HepG2 (cell line): ENCODE measurements around the gene HCRT. TPM values are rescaled to one million over a fixed set of nuclear protein-coding genes. Genes with fewer than 3 reads are reported as not detected.

Experiments
- ATF7 ChIP-seq, 2 experiments: fragments of 450-650 bp in 1 of 2; sonication (generic) in 1 of 2; formaldehyde crosslinking in 1 of 2; IDR thresholded peaks; 2 replicates each; pipeline versions ENCODE4 v1.4.0 to v1.6.1; 2016 to 2020; ENCODE audit warnings: antibody characterized with exemption in 1 of 2, mild to moderate bottlenecking in 1 of 2, missing genetic modification reagents in 1 of 2
- FIP1L1 ChIP-seq: fragments of 200-400 bp; formaldehyde crosslinking; IDR thresholded peaks from 2 replicates; pipeline ENCODE4 v1.6.1; 2018; ENCODE audit warnings: low read depth, mild to moderate bottlenecking, low read length, moderate library complexity, borderline replicate concordance; ENCODE audit not compliant: insufficient read depth
- NCOA2 ChIP-seq: sonication (generic); formaldehyde crosslinking; IDR thresholded peaks from 2 replicates; pipeline ENCODE4 v1.8.0; 2022; ENCODE audit warnings: inconsistent platforms
- RFX5 ChIP-seq: IDR thresholded peaks from 2 replicates; pipeline ENCODE4 v1.6.1; 2011; ENCODE audit warnings: low read depth, low read length, improper control_type of control experiment
- SCMH1 ChIP-seq: sonication (generic); formaldehyde crosslinking; IDR thresholded peaks from 2 replicates; pipeline ENCODE4 v1.9.0; 2021; ENCODE audit warnings: missing genetic modification reagents, mild to moderate bottlenecking, borderline replicate concordance
- ZNF124 ChIP-seq: sonication (generic); formaldehyde crosslinking; IDR thresholded peaks from 2 replicates; pipeline ENCODE4 v1.4.0; 2020; ENCODE audit warnings: missing genetic modification reagents
- ZNF230 ChIP-seq: sonication (generic); formaldehyde crosslinking; IDR thresholded peaks from 2 replicates; pipeline ENCODE4 v1.4.0; 2020; ENCODE audit warnings: mild to moderate bottlenecking, missing genetic modification reagents
- ZNF451 ChIP-seq: sonication (generic); formaldehyde crosslinking; IDR thresholded peaks from 2 replicates; pipeline ENCODE4 v1.5.0; 2020; ENCODE audit warnings: mild to moderate bottlenecking, missing genetic modification reagents
- polyA plus RNA-seq, 8 experiments: library from polyadenylated mRNA; depleted of rRNA in 3 of 8; stranded (reverse) in 7 of 8; unstranded in 1 of 8; fragments of >200 nt; fragmentation: Illumina TruSeq in 4 of 8; extraction: Trizol in 4 of 8; gene quantifications; 2 replicates each; pipeline versions ENCODE4 v1.2.1 to v1.2.3, GENCODE V29; 2011 to 2016; ENCODE audit warnings: low read depth in 4 of 8, missing spikeins in 1 of 8, mixed read lengths in 1 of 8; ENCODE audit not compliant: insufficient read depth in 1 of 8
- total RNA-seq, 5 experiments: library from RNA; depleted of rRNA; stranded (reverse); fragments of >200 nt; fragmentation: Illumina TruSeq; extraction: Trizol; gene quantifications; 2 replicates each; pipeline ENCODE4 v1.2.3, GENCODE V29; 2016; ENCODE audit warnings: low read depth in 1 of 5
- TF ChIP-seq, protein P1 (sequence below): sonication (generic); formaldehyde crosslinking; conservative IDR thresholded peaks from 2 replicates; pipeline ENCODE4 v1.4.0; 2020; ENCODE audit warnings: mild to moderate bottlenecking, missing genetic modification reagents, moderate library complexity
- TF ChIP-seq, protein P2 (sequence below): sonication (generic); formaldehyde crosslinking; IDR thresholded peaks from 2 replicates; pipeline ENCODE4 v1.5.1; 2020; ENCODE audit warnings: mild to moderate bottlenecking, missing genetic modification reagents, borderline replicate concordance
- TF ChIP-seq, protein P3 (sequence below): sonication (generic); formaldehyde crosslinking; IDR thresholded peaks from 2 replicates; pipeline ENCODE4 v1.8.1; 2023; ENCODE audit warnings: mild to moderate bottlenecking, missing genetic modification reagents
- TF ChIP-seq, protein P4 (sequence below), 2 experiments: sonication (generic) in 1 of 2; formaldehyde crosslinking in 1 of 2; IDR thresholded peaks; 2 replicates each; pipeline versions ENCODE4 v1.4.0 to v1.6.1; 2018 to 2020; ENCODE audit warnings: missing genetic modification reagents in 2 of 2, borderline replicate concordance in 1 of 2, low read depth in 1 of 2, mild to moderate bottlenecking in 1 of 2, missing biosample characterization in 1 of 2
- TF ChIP-seq, protein P5 (sequence below): sonication (generic); formaldehyde crosslinking; IDR thresholded peaks from 2 replicates; pipeline ENCODE4 v1.4.0; 2020; ENCODE audit warnings: missing genetic modification reagents, borderline replicate concordance
- TF ChIP-seq, protein P6 (sequence below): sonication (generic); formaldehyde crosslinking; IDR thresholded peaks from 2 replicates; pipeline ENCODE4 v1.4.0; 2020; ENCODE audit warnings: missing genetic modification reagents

Gene HCRT
- total and polyA plus RNA-seq, 2 of the 13 experiments (the other 11 are each of a cell fraction or from before 2014, with no cell fraction given), result not detected

DNA sequence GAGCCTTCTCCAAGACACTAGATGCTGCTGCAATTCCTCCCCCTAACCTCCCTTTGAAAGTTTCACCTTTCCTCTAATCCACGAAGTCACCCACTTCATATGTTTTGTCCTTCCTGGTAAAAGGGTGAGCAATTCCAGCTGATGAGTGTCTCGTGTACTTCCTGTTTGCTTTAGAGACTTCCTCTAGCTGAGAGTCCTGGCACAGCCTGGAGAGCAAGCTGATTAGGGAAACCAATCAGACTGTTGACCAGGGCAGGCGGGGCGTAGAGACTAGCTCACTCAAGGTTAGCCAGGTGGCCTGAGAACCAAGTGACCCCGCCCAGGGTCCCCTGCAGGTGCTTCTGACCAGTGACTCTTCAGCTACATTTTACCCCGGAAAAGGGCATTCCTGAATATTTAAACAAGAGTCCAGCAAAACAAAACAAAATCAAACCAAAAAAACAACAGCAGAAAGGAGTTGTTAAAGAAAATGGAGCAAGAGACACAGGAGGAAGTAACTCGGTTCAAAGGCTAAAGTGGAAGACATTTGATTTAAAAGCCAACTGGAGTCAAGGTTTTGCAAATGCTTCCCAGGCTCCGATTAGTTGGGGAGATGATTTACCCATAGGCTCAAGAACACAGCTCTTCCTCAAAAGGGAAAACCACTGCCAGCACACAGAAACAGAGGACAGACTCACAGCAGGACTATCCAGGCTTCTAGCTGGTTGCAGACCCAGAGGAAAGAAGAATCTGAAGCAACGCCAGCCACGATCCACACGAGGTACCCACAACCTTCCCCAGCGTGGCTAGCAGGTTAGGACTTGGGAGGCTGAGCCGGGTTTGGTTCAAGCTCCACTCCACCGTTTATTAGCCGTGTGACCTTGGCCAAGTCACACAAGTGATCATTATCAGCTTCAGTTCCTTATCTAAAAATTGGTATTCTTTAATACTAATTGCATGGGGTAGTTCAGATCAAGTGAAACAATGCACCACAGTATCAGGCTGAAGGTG, 49.3 kb downstream of the HCRT start (continued):
- TF ChIP-seq, protein P1, sequence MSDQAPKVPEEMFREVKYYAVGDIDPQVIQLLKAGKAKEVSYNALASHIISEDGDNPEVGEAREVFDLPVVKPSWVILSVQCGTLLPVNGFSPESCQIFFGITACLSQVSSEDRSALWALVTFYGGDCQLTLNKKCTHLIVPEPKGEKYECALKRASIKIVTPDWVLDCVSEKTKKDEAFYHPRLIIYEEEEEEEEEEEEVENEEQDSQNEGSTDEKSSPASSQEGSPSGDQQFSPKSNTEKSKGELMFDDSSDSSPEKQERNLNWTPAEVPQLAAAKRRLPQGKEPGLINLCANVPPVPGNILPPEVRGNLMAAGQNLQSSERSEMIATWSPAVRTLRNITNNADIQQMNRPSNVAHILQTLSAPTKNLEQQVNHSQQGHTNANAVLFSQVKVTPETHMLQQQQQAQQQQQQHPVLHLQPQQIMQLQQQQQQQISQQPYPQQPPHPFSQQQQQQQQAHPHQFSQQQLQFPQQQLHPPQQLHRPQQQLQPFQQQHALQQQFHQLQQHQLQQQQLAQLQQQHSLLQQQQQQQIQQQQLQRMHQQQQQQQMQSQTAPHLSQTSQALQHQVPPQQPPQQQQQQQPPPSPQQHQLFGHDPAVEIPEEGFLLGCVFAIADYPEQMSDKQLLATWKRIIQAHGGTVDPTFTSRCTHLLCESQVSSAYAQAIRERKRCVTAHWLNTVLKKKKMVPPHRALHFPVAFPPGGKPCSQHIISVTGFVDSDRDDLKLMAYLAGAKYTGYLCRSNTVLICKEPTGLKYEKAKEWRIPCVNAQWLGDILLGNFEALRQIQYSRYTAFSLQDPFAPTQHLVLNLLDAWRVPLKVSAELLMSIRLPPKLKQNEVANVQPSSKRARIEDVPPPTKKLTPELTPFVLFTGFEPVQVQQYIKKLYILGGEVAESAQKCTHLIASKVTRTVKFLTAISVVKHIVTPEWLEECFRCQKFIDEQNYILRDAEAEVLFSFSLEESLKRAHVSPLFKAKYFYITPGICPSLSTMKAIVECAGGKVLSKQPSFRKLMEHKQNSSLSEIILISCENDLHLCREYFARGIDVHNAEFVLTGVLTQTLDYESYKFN, result peak; percentile 76
- TF ChIP-seq FIP1L1, result no peak
- TF ChIP-seq, protein P2, sequence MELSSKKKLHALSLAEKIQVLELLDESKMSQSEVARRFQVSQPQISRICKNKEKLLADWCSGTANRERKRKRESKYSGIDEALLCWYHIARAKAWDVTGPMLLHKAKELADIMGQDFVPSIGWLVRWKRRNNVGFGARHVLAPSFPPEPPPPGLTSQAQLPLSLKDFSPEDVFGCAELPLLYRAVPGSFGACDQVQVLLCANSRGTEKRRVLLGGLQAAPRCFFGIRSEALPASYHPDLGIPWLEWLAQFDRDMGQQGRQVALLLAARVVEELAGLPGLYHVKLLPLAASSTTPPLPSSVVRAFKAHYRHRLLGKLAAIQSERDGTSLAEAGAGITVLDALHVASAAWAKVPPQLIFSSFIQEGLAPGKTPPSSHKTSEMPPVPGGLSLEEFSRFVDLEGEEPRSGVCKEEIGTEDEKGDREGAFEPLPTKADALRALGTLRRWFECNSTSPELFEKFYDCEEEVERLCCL, result no peak
- no peak for TF ChIP-seq SCMH1 (CRISPR knock-in tag)
- TF ChIP-seq, protein P3, sequence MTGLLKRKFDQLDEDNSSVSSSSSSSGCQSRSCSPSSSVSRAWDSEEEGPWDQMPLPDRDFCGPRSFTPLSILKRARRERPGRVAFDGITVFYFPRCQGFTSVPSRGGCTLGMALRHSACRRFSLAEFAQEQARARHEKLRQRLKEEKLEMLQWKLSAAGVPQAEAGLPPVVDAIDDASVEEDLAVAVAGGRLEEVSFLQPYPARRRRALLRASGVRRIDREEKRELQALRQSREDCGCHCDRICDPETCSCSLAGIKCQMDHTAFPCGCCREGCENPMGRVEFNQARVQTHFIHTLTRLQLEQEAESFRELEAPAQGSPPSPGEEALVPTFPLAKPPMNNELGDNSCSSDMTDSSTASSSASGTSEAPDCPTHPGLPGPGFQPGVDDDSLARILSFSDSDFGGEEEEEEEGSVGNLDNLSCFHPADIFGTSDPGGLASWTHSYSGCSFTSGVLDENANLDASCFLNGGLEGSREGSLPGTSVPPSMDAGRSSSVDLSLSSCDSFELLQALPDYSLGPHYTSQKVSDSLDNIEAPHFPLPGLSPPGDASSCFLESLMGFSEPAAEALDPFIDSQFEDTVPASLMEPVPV, result no peak
- TF ChIP-seq, protein P4, sequence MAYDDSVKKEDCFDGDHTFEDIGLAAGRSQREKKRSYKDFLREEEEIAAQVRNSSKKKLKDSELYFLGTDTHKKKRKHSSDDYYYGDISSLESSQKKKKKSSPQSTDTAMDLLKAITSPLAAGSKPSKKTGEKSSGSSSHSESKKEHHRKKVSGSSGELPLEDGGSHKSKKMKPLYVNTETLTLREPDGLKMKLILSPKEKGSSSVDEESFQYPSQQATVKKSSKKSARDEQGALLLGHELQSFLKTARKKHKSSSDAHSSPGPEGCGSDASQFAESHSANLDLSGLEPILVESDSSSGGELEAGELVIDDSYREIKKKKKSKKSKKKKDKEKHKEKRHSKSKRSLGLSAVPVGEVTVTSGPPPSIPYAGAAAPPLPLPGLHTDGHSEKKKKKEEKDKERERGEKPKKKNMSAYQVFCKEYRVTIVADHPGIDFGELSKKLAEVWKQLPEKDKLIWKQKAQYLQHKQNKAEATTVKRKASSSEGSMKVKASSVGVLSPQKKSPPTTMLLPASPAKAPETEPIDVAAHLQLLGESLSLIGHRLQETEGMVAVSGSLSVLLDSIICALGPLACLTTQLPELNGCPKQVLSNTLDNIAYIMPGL (CRISPR knock-in tag; IDR thresholded peaks at IDR 0.05; ENCODE audit: borderline replicate concordance in 1 of 2, low read depth in 1 of 2), result peak; percentile 34 to 62; a peak in 1 of 4 replicates
- TF ChIP-seq ATF7 (IDR thresholded peaks at IDR 0.05), result no peak
- TF ChIP-seq ATF7 (CRISPR knock-in tag; IDR thresholded peaks at IDR 0.05), result no peak
- peak; percentile 50; the same call in 1 of the 2 replicates for TF ChIP-seq NCOA2 (CRISPR knock-in tag)
- TF ChIP-seq, protein P5, sequence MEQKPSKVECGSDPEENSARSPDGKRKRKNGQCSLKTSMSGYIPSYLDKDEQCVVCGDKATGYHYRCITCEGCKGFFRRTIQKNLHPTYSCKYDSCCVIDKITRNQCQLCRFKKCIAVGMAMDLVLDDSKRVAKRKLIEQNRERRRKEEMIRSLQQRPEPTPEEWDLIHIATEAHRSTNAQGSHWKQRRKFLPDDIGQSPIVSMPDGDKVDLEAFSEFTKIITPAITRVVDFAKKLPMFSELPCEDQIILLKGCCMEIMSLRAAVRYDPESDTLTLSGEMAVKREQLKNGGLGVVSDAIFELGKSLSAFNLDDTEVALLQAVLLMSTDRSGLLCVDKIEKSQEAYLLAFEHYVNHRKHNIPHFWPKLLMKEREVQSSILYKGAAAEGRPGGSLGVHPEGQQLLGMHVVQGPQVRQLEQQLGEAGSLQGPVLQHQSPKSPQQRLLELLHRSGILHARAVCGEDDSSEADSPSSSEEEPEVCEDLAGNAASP (CRISPR knock-in tag), result 0 out of 2 replicates have a peak, but pooled peaks have one; percentile 27
- no peak; the same call in 1 of the 2 replicates for TF ChIP-seq ZNF124
- TF ChIP-seq RFX5, result no peak
- no peak for TF ChIP-seq ZNF451 (CRISPR knock-in tag)
- no peak for TF ChIP-seq ZNF230
- TF ChIP-seq, protein P6, sequence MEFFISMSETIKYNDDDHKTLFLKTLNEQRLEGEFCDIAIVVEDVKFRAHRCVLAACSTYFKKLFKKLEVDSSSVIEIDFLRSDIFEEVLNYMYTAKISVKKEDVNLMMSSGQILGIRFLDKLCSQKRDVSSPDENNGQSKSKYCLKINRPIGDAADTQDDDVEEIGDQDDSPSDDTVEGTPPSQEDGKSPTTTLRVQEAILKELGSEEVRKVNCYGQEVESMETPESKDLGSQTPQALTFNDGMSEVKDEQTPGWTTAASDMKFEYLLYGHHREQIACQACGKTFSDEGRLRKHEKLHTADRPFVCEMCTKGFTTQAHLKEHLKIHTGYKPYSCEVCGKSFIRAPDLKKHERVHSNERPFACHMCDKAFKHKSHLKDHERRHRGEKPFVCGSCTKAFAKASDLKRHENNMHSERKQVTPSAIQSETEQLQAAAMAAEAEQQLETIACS (CRISPR knock-in tag), result no peak
